Nephron (organoid): Measurements from ENCODE around the gene PLD3.
"Not testable (repeated sequence)": the region's sequence is repeated elsewhere in the genome, so short reads cannot be mapped to it uniquely, and the experiment has no call there.

ENCODE experiments used
- H3K27ac Mint-ChIP-seq, 3 experiments: 2 replicates each; pipeline ENCODE4 v1.8.0; 2020; ENCODE audit warnings: mixed read lengths in 3 of 3, mild to moderate bottlenecking in 2 of 3, moderate library complexity in 1 of 3
- H3K27me3 Mint-ChIP-seq: 2 replicates; pipeline ENCODE4 v1.8.0; 2021; ENCODE audit warnings: low read depth, mild to moderate bottlenecking, moderate library complexity, mixed read lengths
- H3K36me3 Mint-ChIP-seq: 2 replicates; pipeline ENCODE4 v1.8.0; 2020; ENCODE audit warnings: low read depth, mixed read lengths
- H3K4me1 Mint-ChIP-seq: 2 replicates; pipeline ENCODE4 v1.8.0; 2020; ENCODE audit warnings: mixed read lengths
- H3K4me3 Mint-ChIP-seq, 3 experiments: 2 replicates each; pipeline ENCODE4 v1.8.0; 2020; ENCODE audit warnings: mild to moderate bottlenecking in 3 of 3, mixed read lengths in 3 of 3, moderate library complexity in 2 of 3
- H3K9me3 Mint-ChIP-seq: 2 replicates; pipeline ENCODE4 v1.8.0; 2020; ENCODE audit warnings: mixed read lengths
- CTCF ChIP-seq, 3 experiments: fragments of 200-600 bp; sonication (generic); IDR thresholded peaks; one replicate each; pipeline ENCODE4 v1.5.0; 2021; ENCODE audit warnings: antibody characterized with exemption in 3 of 3; ENCODE audit not compliant: unreplicated experiment in 3 of 3

PLD3 gene

GRCh38 chr19:40367577-40368434 is 19.3 kb downstream of the PLD3 start:
- H3K4me1 Mint-ChIP-seq = peaks cover 42% of the 10 kb centered on the region
- H3K9me3 Mint-ChIP-seq = no peaks in the 10 kb centered on the region
- H3K36me3 Mint-ChIP-seq = peaks cover 35% of the 10 kb centered on the region
- H3K4me3 Mint-ChIP-seq = peak overlapping the region; percentile 83 to 89 (median 88)
- H3K27ac Mint-ChIP-seq = peak overlapping the region in 1 of 3 experiments; percentile 79
- no peak for TF ChIP-seq CTCF (IDR thresholded peaks at IDR 0.05; ENCODE audit: unreplicated experiment in 3 of 3)
- H3K27me3 Mint-ChIP-seq = no peaks in the 10 kb centered on the region

GRCh38 chr19:40369797-40370196 is 21.3 kb downstream of the PLD3 start:
- H3K36me3 Mint-ChIP-seq = peaks cover 49% of the 10 kb centered on the region
- no peak overlapping the region for H3K27ac Mint-ChIP-seq
- TF ChIP-seq CTCF (IDR thresholded peaks at IDR 0.05; ENCODE audit: unreplicated experiment in 3 of 3) = no peak
- no peaks in the 10 kb centered on the region for H3K9me3 Mint-ChIP-seq
- no peak overlapping the region for H3K4me3 Mint-ChIP-seq
- peaks cover 37% of the 10 kb centered on the region for H3K4me1 Mint-ChIP-seq
- no peaks in the 10 kb centered on the region for H3K27me3 Mint-ChIP-seq

- H3K36me3 Mint-ChIP-seq = peaks cover 53% of the 10 kb centered on the region
- H3K27me3 Mint-ChIP-seq, H3K4me3 Mint-ChIP-seq, H3K9me3 Mint-ChIP-seq, H3K27ac Mint-ChIP-seq: not testable (repeated sequence)
- peaks cover 32% of the 10 kb centered on the region for H3K4me1 Mint-ChIP-seq
Measured at GRCh38 chr19:40370253-40370652, 21.8 kb downstream of the PLD3 start.

GRCh38 chr19:40370997-40371801 is 22.7 kb downstream of the PLD3 start:
- Mint-ChIP-seq H3K4me3 (no peak overlapping the region), H3K9me3 (no peaks in the 10 kb centered on the region), H3K27me3 (no peaks in the 10 kb centered on the region), H3K4me1 (peaks cover 28% of the 10 kb centered on the region), H3K36me3 (peaks cover 61% of the 10 kb centered on the region), H3K27ac (no peak overlapping the region)
- TF ChIP-seq CTCF (IDR thresholded peaks at IDR 0.05; ENCODE audit: unreplicated experiment in 3 of 3) = no peak

- no peaks in the 10 kb centered on the region for H3K27me3 Mint-ChIP-seq
- peaks cover 62% of the 10 kb centered on the region for H3K36me3 Mint-ChIP-seq
- peaks cover 27% of the 10 kb centered on the region for H3K4me1 Mint-ChIP-seq
- no peak overlapping the region for H3K4me3 Mint-ChIP-seq
- no peak for TF ChIP-seq CTCF (IDR thresholded peaks at IDR 0.05; ENCODE audit: unreplicated experiment in 3 of 3)
- no peaks in the 10 kb centered on the region for H3K9me3 Mint-ChIP-seq
- no peak overlapping the region for H3K27ac Mint-ChIP-seq
Measured at GRCh38 chr19:40371802-40372122, 23.3 kb downstream of the PLD3 start.

GRCh38 chr19:40374084-40374483 is 25.6 kb downstream of the PLD3 start:
- H3K27ac Mint-ChIP-seq = no peak overlapping the region
- no peak overlapping the region for H3K4me3 Mint-ChIP-seq
- TF ChIP-seq CTCF (IDR thresholded peaks at IDR 0.05; ENCODE audit: unreplicated experiment in 3 of 3) = no peak
- peaks cover 10% of the 10 kb centered on the region for H3K4me1 Mint-ChIP-seq
- no peaks in the 10 kb centered on the region for H3K9me3 Mint-ChIP-seq
- H3K36me3 Mint-ChIP-seq = peaks cover 58% of the 10 kb centered on the region
- no peaks in the 10 kb centered on the region for H3K27me3 Mint-ChIP-seq
